Astrocyte (in vitro differentiated cells and primary cell): Measurements from ENCODE around the gene SUGCT. TPM values are rescaled to one million over a fixed set of nuclear protein-coding genes. Genes with fewer than 3 reads are reported as not detected.

Source experiments
- DNase-seq: peaks from one replicate; pipeline ENCODE4 v3.0.0-alpha.2; 2010; ENCODE audit warnings: low read depth
- FAIRE-seq: peaks from 2 replicates; lab custom pipeline; 2011; peaks lifted over from hg19 to GRCh38; lab: Jason Lieb, UNC
- H2AFZ ChIP-seq: 2 replicates; pipeline ENCODE4 v1.6.0; 2012; ENCODE audit warnings: low read depth, low read length, inconsistent platforms
- H3K27ac ChIP-seq: 2 replicates; pipeline ENCODE4 v1.5.1; 2011; ENCODE audit warnings: low read depth, low read length, inconsistent platforms
- H3K27me3 ChIP-seq: 2 replicates; pipeline ENCODE4 v1.6.0; 2011; ENCODE audit warnings: low read length, inconsistent platforms; ENCODE audit not compliant: insufficient read depth
- H3K36me3 ChIP-seq: 2 replicates; pipeline ENCODE4 v1.5.1; 2011; ENCODE audit warnings: low read length, inconsistent platforms; ENCODE audit not compliant: insufficient read depth
- H3K4me1 ChIP-seq: 2 replicates; pipeline ENCODE4 v1.5.1; 2011; ENCODE audit warnings: low read length, inconsistent platforms; ENCODE audit not compliant: insufficient read depth
- H3K4me2 ChIP-seq: 2 replicates; pipeline ENCODE4 v1.6.0; 2012; ENCODE audit warnings: low read length, inconsistent platforms
- H3K4me3 ChIP-seq: 2 replicates; pipeline ENCODE4 v1.5.1; 2011; ENCODE audit warnings: low read depth, mild to moderate bottlenecking, low read length, inconsistent platforms; ENCODE audit not compliant: insufficient read depth
- H3K79me2 ChIP-seq: 2 replicates; pipeline ENCODE4 v1.6.0; 2012; ENCODE audit warnings: mild to moderate bottlenecking, low read length, inconsistent platforms; ENCODE audit not compliant: insufficient read depth
- H3K9ac ChIP-seq: 2 replicates; pipeline ENCODE4 v1.6.0; 2012; ENCODE audit warnings: mild to moderate bottlenecking, low read length, inconsistent platforms
- H3K9me3 ChIP-seq: 2 replicates; pipeline ENCODE4 v1.5.1; 2012; ENCODE audit warnings: low read depth, mild to moderate bottlenecking, low read length, inconsistent platforms; ENCODE audit not compliant: insufficient read depth
- H4K20me1 ChIP-seq: 2 replicates; pipeline ENCODE4 v1.6.0; 2012; ENCODE audit warnings: low read length, inconsistent platforms; ENCODE audit not compliant: insufficient read depth
- H3K27ac Mint-ChIP-seq: one replicate; pipeline ENCODE4 v1.8.0; 2021; ENCODE audit warnings: mild to moderate bottlenecking, mixed read lengths; ENCODE audit not compliant: unreplicated experiment
- H3K27me3 Mint-ChIP-seq: one replicate; pipeline ENCODE4 v1.8.0; 2021; ENCODE audit warnings: low read depth, mixed read lengths; ENCODE audit not compliant: unreplicated experiment
- H3K36me3 Mint-ChIP-seq: one replicate; pipeline ENCODE4 v1.8.0; 2021; ENCODE audit warnings: low read depth, mixed read lengths; ENCODE audit not compliant: unreplicated experiment
- H3K4me1 Mint-ChIP-seq: one replicate; pipeline ENCODE4 v1.8.0; 2021; ENCODE audit warnings: low read depth, mixed read lengths; ENCODE audit not compliant: unreplicated experiment
- H3K4me3 Mint-ChIP-seq: one replicate; pipeline ENCODE4 v1.8.0; 2021; ENCODE audit warnings: mild to moderate bottlenecking, moderate library complexity, mixed read lengths; ENCODE audit not compliant: unreplicated experiment
- H3K9me3 Mint-ChIP-seq: one replicate; pipeline ENCODE4 v1.8.0; 2021; ENCODE audit warnings: mild to moderate bottlenecking, mixed read lengths; ENCODE audit not compliant: unreplicated experiment
- CTCF ChIP-seq: IDR thresholded peaks from 2 replicates; pipeline ENCODE4 v1.5.1; 2011; ENCODE audit warnings: low read depth, mild to moderate bottlenecking, inconsistent platforms, low read length, moderate library complexity; ENCODE audit not compliant: insufficient read depth
- EZH2 ChIP-seq: IDR thresholded peaks from 2 replicates; pipeline ENCODE4 v1.6.1; 2012; ENCODE audit warnings: mild to moderate bottlenecking, low read length, inconsistent platforms; ENCODE audit not compliant: insufficient read depth
- total RNA-seq: library from RNA; stranded (reverse); gene quantifications from 2 replicates; pipeline ENCODE4 v1.2.1, GENCODE V29; 2021

The SUGCT gene
- total RNA-seq, 1 donor from 2014 or later = 15.5 TPM

DNA sequence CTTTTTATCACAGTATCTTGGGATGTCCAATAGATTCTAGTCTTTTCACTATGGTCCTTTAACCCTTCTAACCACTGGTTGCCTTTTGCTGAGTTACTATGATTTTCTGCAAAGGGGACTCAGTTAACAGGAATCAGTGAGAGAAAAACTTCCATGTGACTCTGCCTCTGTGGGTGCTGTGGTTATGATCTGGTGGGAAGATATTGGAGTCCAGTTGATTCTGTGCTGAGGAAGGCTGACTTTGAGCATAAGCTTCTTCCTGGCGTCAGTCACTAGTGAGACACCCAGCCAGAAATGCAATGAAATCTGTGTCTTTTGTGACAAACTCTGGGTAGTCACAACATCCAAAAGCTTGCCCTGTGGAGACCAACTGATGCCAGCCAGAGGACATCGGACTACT is 648.0 kb downstream of the SUGCT start:
- Histone ChIP-seq H3K4me3 (no peak overlapping the region), H3K79me2 (no peaks in the 10 kb centered on the region), H3K4me2 (no peak overlapping the region), H3K9me3 (no peaks in the 10 kb centered on the region), H3K4me1 (no peaks in the 10 kb centered on the region), H4K20me1 (no peaks in the 10 kb centered on the region), H3K27ac (no peak overlapping the region), H3K27me3 (no peaks in the 10 kb centered on the region), H2AFZ (no peak overlapping the region), H3K9ac (no peak overlapping the region), H3K36me3 (no peaks in the 10 kb centered on the region)
- Mint-ChIP-seq H3K9me3 (no peaks in the 10 kb centered on the region), H3K27me3 (no peaks in the 10 kb centered on the region), H3K4me1 (peaks cover 19% of the 10 kb centered on the region), H3K36me3 (no peaks in the 10 kb centered on the region), H3K27ac (peak overlapping the region; percentile 0), H3K4me3 (no peak overlapping the region)
- no peak for FAIRE-seq
- TF ChIP-seq CTCF (no peak), EZH2 (no peak)
- DNase-seq = peak; percentile 57

- H4K20me1 ChIP-seq = no peaks in the 10 kb centered on the region
- FAIRE-seq = no peak
- no peak overlapping the region for H3K4me2 ChIP-seq
- no peaks in the 10 kb centered on the region for H3K27me3 ChIP-seq
- H3K4me1 Mint-ChIP-seq = peaks cover 16% of the 10 kb centered on the region
- no peaks in the 10 kb centered on the region for H3K36me3 ChIP-seq
- H3K27ac Mint-ChIP-seq = no peak overlapping the region
- no peak overlapping the region for H3K9ac ChIP-seq
- no peaks in the 10 kb centered on the region for H3K9me3 ChIP-seq
- no peaks in the 10 kb centered on the region for H3K36me3 Mint-ChIP-seq
- H3K4me3 Mint-ChIP-seq = no peak overlapping the region
- no peaks in the 10 kb centered on the region for H3K27me3 Mint-ChIP-seq
- H3K79me2 ChIP-seq = no peaks in the 10 kb centered on the region
- no peaks in the 10 kb centered on the region for H3K9me3 Mint-ChIP-seq
- H3K4me1 ChIP-seq = no peaks in the 10 kb centered on the region
- DNase-seq = no peak
- TF ChIP-seq EZH2 = no peak
- TF ChIP-seq CTCF = no peak
- no peak overlapping the region for H2AFZ ChIP-seq
- H3K4me3 ChIP-seq = no peak overlapping the region
- no peak overlapping the region for H3K27ac ChIP-seq
Measured at GRCh38 chr7:40784176-40784575, 649.4 kb downstream of the SUGCT start.

- H3K4me3 Mint-ChIP-seq = no peak overlapping the region
- peaks cover 16% of the 10 kb centered on the region for H3K4me1 Mint-ChIP-seq
- H3K4me2 ChIP-seq = no peak overlapping the region
- no peaks in the 10 kb centered on the region for H3K36me3 Mint-ChIP-seq
- no peak overlapping the region for H3K27ac Mint-ChIP-seq
- H4K20me1 ChIP-seq = no peaks in the 10 kb centered on the region
- no peaks in the 10 kb centered on the region for H3K79me2 ChIP-seq
- H3K27me3 Mint-ChIP-seq = no peaks in the 10 kb centered on the region
- no peaks in the 10 kb centered on the region for H3K36me3 ChIP-seq
- H3K27ac ChIP-seq = no peak overlapping the region
- no peaks in the 10 kb centered on the region for H3K9me3 Mint-ChIP-seq
- H3K4me3 ChIP-seq = no peak overlapping the region
- H3K9ac ChIP-seq = no peak overlapping the region
- H2AFZ ChIP-seq = no peak overlapping the region
- FAIRE-seq (no peak), DNase-seq (no peak)
- no peaks in the 10 kb centered on the region for H3K4me1 ChIP-seq
- no peaks in the 10 kb centered on the region for H3K27me3 ChIP-seq
- no peaks in the 10 kb centered on the region for H3K9me3 ChIP-seq
- no peak for TF ChIP-seq CTCF
- no peak for TF ChIP-seq EZH2
Measured at GRCh38 chr7:40786909-40787308, 652.1 kb downstream of the SUGCT start.
